Measurements from ENCODE around the gene TMIGD3. TPM values are rescaled to one million over a fixed set of nuclear protein-coding genes. Genes with fewer than 3 reads are reported as not detected.

The TMIGD3 gene
- total RNA-seq, 1 donor from 2014 or later: not detected

DNA sequence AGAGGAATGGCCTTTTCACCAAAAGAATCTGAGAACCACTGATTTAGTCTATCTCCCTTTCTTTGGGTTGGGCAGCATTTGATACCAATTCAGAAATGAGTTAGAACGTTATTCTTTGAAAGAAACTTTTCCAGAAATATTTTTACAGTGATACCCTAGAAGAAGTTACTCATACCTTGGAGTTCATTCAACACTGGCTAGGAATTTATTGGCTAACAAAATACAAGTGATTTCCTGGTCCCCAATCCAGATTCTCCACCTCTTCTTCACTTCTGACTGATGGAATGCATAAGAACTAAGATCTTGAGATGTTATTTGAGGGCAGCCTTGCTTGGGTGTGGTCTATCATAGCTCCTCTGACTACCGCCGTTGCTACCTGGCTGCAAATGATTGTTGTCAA, 20.3 kb downstream of the TMIGD3 start:
- intact Hi-C loops (cut with micrococcal nuclease): loop anchor here (5.0 kb wide), 1 partner anchor 889 kb away; no protein-coding TSS in a partner anchor
- Mint-ChIP-seq H3K36me3 (ENCODE audit: low read depth) (peaks cover 3% of the 10 kb centered on the region), H3K9me3 (no peaks in the 10 kb centered on the region), H3K4me1 (ENCODE audit: low read depth) (peaks cover 5% of the 10 kb centered on the region), H3K27ac (no peak overlapping the region), H3K27me3 (ENCODE audit: insufficient read depth) (peaks cover 51% of the 10 kb centered on the region), H3K4me3 (no peak overlapping the region)
- DNase-seq (ENCODE audit: low spot score): no peak

- H3K9me3 Mint-ChIP-seq: no peaks in the 10 kb centered on the region
- intact Hi-C loops (cut with micrococcal nuclease): loop anchor here (1.0 to 5.0 kb wide), 4 partner anchors 27 to 891 kb away; no protein-coding TSS in a partner anchor
- peak; percentile 31 for DNase-seq (ENCODE audit: low spot score)
- peaks cover 47% of the 10 kb centered on the region for H3K27me3 Mint-ChIP-seq (ENCODE audit: insufficient read depth)
- H3K27ac Mint-ChIP-seq: no peak overlapping the region
- H3K4me3 Mint-ChIP-seq: no peak overlapping the region
- H3K4me1 Mint-ChIP-seq (ENCODE audit: low read depth): peaks cover 20% of the 10 kb centered on the region
- peaks cover 9% of the 10 kb centered on the region for H3K36me3 Mint-ChIP-seq (ENCODE audit: low read depth)
Measured at GRCh38 chr1:111481387-111482221, 21.8 kb downstream of the TMIGD3 start.

GRCh38 chr1:111480674-111481073, 22.8 kb downstream of the TMIGD3 start:
- Mint-ChIP-seq H3K4me1 (ENCODE audit: low read depth) (peaks cover 30% of the 10 kb centered on the region), H3K36me3 (ENCODE audit: low read depth) (peaks cover 9% of the 10 kb centered on the region), H3K27me3 (ENCODE audit: insufficient read depth) (peaks cover 47% of the 10 kb centered on the region), H3K4me3 (no peak overlapping the region), H3K9me3 (no peaks in the 10 kb centered on the region), H3K27ac (no peak overlapping the region)
- intact Hi-C loops (cut with micrococcal nuclease): loop anchor here (1.0 to 5.0 kb wide), 4 partner anchors 28 to 892 kb away; no protein-coding TSS in a partner anchor
- DNase-seq (ENCODE audit: low spot score): no peak

- intact Hi-C loops (cut with micrococcal nuclease): loop anchor here (1.0 to 10.0 kb wide), 5 partner anchors 19 to 278 kb away; partner anchors contain the start of genes CHI3L2 and DDX20
Measured at GRCh38 chr1:111476761-111477309, 26.6 kb downstream of the TMIGD3 start.

DNA sequence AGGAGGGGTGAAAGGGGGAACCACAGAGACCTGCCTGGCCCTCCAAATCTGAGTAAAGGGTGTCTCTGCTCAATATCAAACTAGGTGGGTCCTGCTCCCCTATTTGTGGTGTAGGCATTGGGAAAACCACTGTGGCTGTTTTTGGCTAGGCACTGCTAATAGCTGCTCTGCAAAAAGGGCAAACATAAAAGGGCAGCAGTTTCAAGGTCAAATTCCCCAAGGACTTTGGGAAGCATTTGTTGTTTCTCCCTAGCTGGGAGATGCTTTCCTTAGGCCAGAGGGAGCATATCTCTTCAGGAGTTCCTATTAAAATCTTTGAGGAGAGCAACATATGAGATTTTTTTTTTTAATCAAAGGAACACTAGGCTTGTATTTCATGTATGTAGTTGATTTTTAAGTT, 27.2 kb downstream of the TMIGD3 start:
- DNase-seq (ENCODE audit: low spot score): no peak
- Mint-ChIP-seq H3K27ac (no peak overlapping the region), H3K4me3 (peak overlapping the region; percentile 31), H3K4me1 (ENCODE audit: low read depth) (peaks cover 49% of the 10 kb centered on the region), H3K9me3 (no peaks in the 10 kb centered on the region), H3K36me3 (ENCODE audit: low read depth) (peaks cover 14% of the 10 kb centered on the region), H3K27me3 (ENCODE audit: insufficient read depth) (peaks cover 27% of the 10 kb centered on the region)
- intact Hi-C loops (cut with micrococcal nuclease): loop anchor here (2.0 to 10.0 kb wide), 2 partner anchors 251 to 279 kb away; partner anchors contain the start of genes CHI3L2 and DDX20

More at GRCh38 chr1:111476761-111477309, 26.6 kb downstream of the TMIGD3 start:
- peaks cover 14% of the 10 kb centered on the region for H3K36me3 Mint-ChIP-seq (ENCODE audit: low read depth)
- peaks cover 30% of the 10 kb centered on the region for H3K27me3 Mint-ChIP-seq (ENCODE audit: insufficient read depth)
- peak overlapping the region; percentile 64 for H3K27ac Mint-ChIP-seq
- DNase-seq (ENCODE audit: low spot score): peak; percentile 31
- no peaks in the 10 kb centered on the region for H3K9me3 Mint-ChIP-seq
- peak overlapping the region; percentile 21 for H3K4me3 Mint-ChIP-seq
- H3K4me1 Mint-ChIP-seq (ENCODE audit: low read depth): peaks cover 49% of the 10 kb centered on the region

GRCh38 chr1:111475701-111476100, 27.7 kb downstream of the TMIGD3 start:
- Mint-ChIP-seq H3K27me3 (ENCODE audit: insufficient read depth) (peaks cover 24% of the 10 kb centered on the region), H3K4me1 (ENCODE audit: low read depth) (peaks cover 49% of the 10 kb centered on the region), H3K27ac (peak overlapping the region; percentile 49), H3K36me3 (ENCODE audit: low read depth) (peaks cover 14% of the 10 kb centered on the region), H3K9me3 (no peaks in the 10 kb centered on the region), H3K4me3 (peak overlapping the region; percentile 31)
- DNase-seq (ENCODE audit: low spot score): no peak
- intact Hi-C loops (cut with micrococcal nuclease): loop anchor here (2.0 to 10.0 kb wide), 2 partner anchors 251 to 279 kb away; partner anchors contain the start of genes CHI3L2 and DDX20

DNA sequence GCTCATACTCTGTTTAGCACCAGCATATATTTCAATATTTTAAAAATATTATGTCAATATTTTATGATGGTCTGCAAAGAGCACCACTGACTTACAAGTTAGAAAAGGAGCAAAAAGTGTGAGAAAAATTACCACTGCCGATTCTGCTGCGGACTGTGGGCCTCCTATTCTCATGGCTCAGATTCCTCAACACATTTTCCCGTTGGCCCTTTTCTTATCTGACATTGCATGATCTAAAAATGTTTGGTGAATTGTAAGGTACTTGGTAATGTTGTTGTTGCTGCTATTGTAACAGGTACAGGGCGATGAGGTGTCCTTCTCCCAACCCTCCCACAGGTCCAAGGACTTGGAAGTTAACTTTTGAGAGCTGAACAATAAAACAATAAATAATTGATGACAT, 28.9 kb downstream of the TMIGD3 start:
- no peak overlapping the region for H3K27ac Mint-ChIP-seq
- H3K36me3 Mint-ChIP-seq (ENCODE audit: low read depth): peaks cover 14% of the 10 kb centered on the region
- intact Hi-C loops (cut with micrococcal nuclease): loop anchor here (10.0 kb wide), 1 partner anchor 250 kb away; the partner anchor contains the start of gene CHI3L2

GRCh38 chr1:111474106-111474505, 29.3 kb downstream of the TMIGD3 start:
- H3K27ac Mint-ChIP-seq: no peak overlapping the region
- H3K27me3 Mint-ChIP-seq (ENCODE audit: insufficient read depth): peaks cover 12% of the 10 kb centered on the region
- H3K4me3 Mint-ChIP-seq: peak overlapping the region; percentile 32
- no peak for DNase-seq (ENCODE audit: low spot score)
- H3K4me1 Mint-ChIP-seq (ENCODE audit: low read depth): peaks cover 49% of the 10 kb centered on the region
- intact Hi-C loops (cut with micrococcal nuclease): loop anchor here (10.0 kb wide), 1 partner anchor 249 kb away; the partner anchor contains the start of gene CHI3L2
- H3K36me3 Mint-ChIP-seq (ENCODE audit: low read depth): peaks cover 14% of the 10 kb centered on the region
- no peaks in the 10 kb centered on the region for H3K9me3 Mint-ChIP-seq

More for the DNA sequence above, 28.9 kb downstream of the TMIGD3 start:
- Mint-ChIP-seq H3K27me3 (ENCODE audit: insufficient read depth) (peaks cover 14% of the 10 kb centered on the region), H3K4me3 (no peak overlapping the region), H3K4me1 (ENCODE audit: low read depth) (peaks cover 49% of the 10 kb centered on the region), H3K9me3 (no peaks in the 10 kb centered on the region)
- DNase-seq (ENCODE audit: low spot score): no peak

DNA sequence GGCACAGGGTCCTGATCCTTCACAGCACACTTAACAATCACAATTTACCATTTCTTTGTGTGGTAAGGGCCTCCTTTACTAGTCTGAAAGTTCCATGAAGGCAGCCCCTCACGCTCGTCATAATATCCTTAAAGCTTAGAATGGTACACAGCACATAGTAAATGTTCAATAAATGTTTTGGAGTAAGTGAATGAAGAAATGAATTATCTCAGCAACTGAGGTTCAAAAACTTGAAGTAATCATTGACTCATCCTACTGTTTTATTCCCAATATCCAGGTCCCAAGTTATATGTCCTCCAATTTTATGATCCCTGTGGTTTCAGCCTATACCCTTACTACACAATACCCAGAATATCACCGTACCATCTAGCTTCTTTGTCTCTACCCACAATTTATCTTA, 31.9 kb downstream of the TMIGD3 start:
- Mint-ChIP-seq H3K27ac (no peak overlapping the region), H3K36me3 (ENCODE audit: low read depth) (peaks cover 10% of the 10 kb centered on the region)

DNA sequence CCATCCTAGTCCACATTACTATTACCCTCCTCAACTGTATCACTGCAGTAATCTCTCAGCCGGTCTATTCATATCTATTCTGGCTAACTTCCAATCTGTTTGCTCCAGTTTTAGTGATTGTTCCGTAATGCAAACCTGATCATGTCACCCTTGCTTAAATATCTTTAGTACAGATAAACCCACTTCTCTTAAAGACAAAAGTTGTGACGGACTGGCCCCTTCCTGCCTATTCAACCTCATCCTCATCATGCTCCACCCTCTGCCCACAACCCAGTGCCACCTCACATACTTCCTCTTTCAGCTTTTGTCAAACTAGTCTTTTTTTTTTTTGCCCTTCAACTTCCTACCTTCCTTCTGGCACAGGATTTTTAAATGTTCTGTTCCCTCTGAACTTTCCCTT, 32.4 kb downstream of the TMIGD3 start:
- no peaks in the 10 kb centered on the region for H3K9me3 Mint-ChIP-seq
- peaks cover 10% of the 10 kb centered on the region for H3K36me3 Mint-ChIP-seq (ENCODE audit: low read depth)
- no peak overlapping the region for H3K4me3 Mint-ChIP-seq
- peak; percentile 49 for DNase-seq (ENCODE audit: low spot score)
- H3K4me1 Mint-ChIP-seq (ENCODE audit: low read depth): peaks cover 23% of the 10 kb centered on the region
- peaks cover 3% of the 10 kb centered on the region for H3K27me3 Mint-ChIP-seq (ENCODE audit: insufficient read depth)
- intact Hi-C loops (cut with micrococcal nuclease): loop anchor here (2.0 to 10.0 kb wide), 2 partner anchors 22 to 246 kb away; partner anchors contain the start of genes ATP5PB, CHI3L2 and WDR77
- no peak overlapping the region for H3K27ac Mint-ChIP-seq

More for the DNA sequence above, 31.9 kb downstream of the TMIGD3 start:
- DNase-seq (ENCODE audit: low spot score): no peak
- intact Hi-C loops (cut with micrococcal nuclease): loop anchor here (2.0 to 10.0 kb wide), 2 partner anchors 23 to 247 kb away; partner anchors contain the start of genes ATP5PB, CHI3L2 and WDR77
- Mint-ChIP-seq H3K4me3 (no peak overlapping the region), H3K27me3 (ENCODE audit: insufficient read depth) (peaks cover 3% of the 10 kb centered on the region), H3K9me3 (no peaks in the 10 kb centered on the region), H3K4me1 (ENCODE audit: low read depth) (peaks cover 28% of the 10 kb centered on the region)

DNA sequence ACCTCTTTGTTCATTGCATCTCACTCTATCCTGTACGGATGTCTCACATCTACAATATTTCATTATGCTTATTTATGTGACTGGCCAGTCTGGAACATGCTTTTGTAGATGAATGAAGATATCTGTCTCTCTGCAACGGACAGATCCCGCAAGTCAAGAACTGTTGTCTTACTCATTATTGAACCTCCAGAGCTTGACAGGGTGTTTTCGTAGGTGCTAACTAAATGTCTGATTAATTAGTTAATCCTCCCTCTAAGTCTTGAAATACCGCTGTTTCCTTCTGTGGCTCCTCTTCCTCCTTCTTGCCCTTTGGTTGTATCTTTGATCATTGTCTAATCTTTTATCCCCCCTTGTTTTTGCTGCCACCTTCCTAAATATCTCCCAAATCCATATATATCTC, 32.8 kb downstream of the TMIGD3 start:
- H3K9me3 Mint-ChIP-seq: no peaks in the 10 kb centered on the region
- intact Hi-C loops (cut with micrococcal nuclease): loop anchor here (2.0 to 10.0 kb wide), 2 partner anchors 22 to 246 kb away; partner anchors contain the start of genes ATP5PB, CHI3L2 and WDR77
- peaks cover 10% of the 10 kb centered on the region for H3K36me3 Mint-ChIP-seq (ENCODE audit: low read depth)
- no peak for DNase-seq (ENCODE audit: low spot score)
- H3K4me3 Mint-ChIP-seq: no peak overlapping the region
- no peak overlapping the region for H3K27ac Mint-ChIP-seq
- H3K27me3 Mint-ChIP-seq (ENCODE audit: insufficient read depth): peaks cover 3% of the 10 kb centered on the region
- peaks cover 18% of the 10 kb centered on the region for H3K4me1 Mint-ChIP-seq (ENCODE audit: low read depth)

DNA sequence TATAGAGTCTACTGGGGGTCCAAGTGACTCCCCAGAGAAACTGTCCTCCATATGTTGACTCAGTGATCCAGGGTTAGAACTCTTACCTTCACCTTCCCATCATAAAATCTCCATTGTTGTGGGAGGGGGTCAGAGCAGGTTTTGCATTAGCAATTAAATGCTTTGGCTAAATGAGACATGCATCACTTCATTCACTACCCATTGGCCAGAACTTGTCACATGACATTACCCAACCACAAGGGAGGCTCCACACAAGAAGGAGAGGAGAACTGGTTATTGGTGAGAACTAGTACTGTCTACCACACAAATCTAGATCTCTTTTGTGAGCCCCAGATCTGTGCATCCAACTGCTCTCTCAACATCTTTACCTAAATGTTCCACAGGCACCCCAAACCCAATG, 33.9 kb downstream of the TMIGD3 start:
- intact Hi-C loops (cut with micrococcal nuclease): no loop called here
- peaks cover 19% of the 10 kb centered on the region for H3K4me1 Mint-ChIP-seq (ENCODE audit: low read depth)
- no peak overlapping the region for H3K27ac Mint-ChIP-seq
- no peak overlapping the region for H3K4me3 Mint-ChIP-seq
- DNase-seq (ENCODE audit: low spot score): no peak
- no peaks in the 10 kb centered on the region for H3K9me3 Mint-ChIP-seq
- peaks cover 18% of the 10 kb centered on the region for H3K36me3 Mint-ChIP-seq (ENCODE audit: low read depth)
- peaks cover 3% of the 10 kb centered on the region for H3K27me3 Mint-ChIP-seq (ENCODE audit: insufficient read depth)

Measured in activated T-helper 1 cell treated with anti-CD3 and anti-CD28 coated beads, Interleukin-12 subunit alpha, Interleukin-12 subunit beta, Interleukin-2, Interleukin-4 antibody, amounts not matched to agents 30 ng/mL and 10 ng/mL and 1 ng/mL, durations not matched to agents 14 hours and 24 hours and 36 hours (primary cell).